Measurements from ENCODE around the gene RTN4RL2.

Gene RTN4RL2

GRCh38 chr11:57500926-57501325, 40.6 kb downstream of the RTN4RL2 start:
- no peak for DNase-seq (ENCODE audit: low read depth)

DNA sequence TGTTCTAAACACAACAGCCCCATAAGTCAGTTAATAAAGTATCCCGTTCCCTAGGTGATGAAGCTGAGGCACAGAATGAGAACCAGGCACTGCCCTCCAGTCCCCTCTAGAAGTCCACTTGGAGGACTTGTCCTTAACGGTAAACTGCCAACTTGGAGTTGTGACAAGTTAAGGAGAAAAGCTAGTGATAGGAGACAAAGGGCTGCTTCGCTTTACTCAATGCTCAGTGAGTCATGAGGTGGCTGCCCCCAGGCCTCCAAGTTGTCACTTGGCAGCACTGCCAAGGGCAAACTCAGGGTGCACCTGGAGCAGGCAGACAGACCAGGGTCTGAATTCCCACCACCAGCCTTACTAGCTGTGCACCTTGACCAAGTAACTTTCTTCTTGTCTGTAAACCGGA, 41.6 kb downstream of the RTN4RL2 start:
- no peak for DNase-seq (ENCODE audit: low read depth)

DNA sequence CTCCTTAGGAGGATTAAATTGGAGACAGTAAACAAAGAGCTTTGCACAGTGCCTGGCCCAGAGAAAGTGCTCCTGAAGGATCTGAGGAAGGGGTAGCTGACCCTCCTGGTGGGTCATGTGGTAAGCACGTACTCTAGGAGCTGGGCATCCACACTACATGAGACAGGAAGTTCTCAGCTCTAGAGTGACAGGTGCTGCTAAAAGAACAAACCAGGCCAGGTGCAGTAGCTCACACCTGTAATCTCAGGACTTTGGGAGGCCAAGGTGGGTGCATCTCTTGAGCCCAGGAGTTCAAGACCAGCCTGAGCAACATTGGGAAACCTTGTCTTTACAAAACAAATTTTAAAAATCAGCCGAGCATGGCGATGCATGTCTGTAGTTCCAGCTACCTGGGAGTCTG, 42.0 kb downstream of the RTN4RL2 start:
- DNase-seq (ENCODE audit: low read depth), result no peak

DNA sequence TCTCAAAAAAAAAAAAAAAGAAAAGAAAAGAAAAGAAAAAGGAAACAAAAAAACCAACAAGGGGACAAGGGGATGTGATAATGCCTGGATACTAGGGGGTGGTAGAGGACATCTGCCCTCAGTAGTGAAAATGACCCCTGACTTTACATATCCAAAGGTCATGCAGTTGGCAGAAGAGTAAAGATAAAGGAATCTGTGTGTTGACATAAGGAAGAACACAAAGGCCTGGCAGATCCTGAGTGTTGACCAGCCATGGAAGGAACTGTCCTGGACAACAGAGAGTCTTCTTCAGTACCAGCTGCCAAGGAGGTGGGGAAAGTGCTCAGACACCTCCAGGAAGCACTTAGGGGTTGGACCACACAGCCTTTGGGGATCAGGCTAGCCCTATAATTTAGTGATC, 42.5 kb downstream of the RTN4RL2 start:
- no peak for DNase-seq (ENCODE audit: low read depth)

- DNase-seq (ENCODE audit: low read depth), result no peak
These were observed 44.2 kb downstream of the RTN4RL2 start for GRCh38 chr11:57504511-57504910.

GRCh38 chr11:57506522-57506921, 46.2 kb downstream of the RTN4RL2 start:
- no peak for DNase-seq (ENCODE audit: low read depth)

GRCh38 chr11:57508341-57509170, 48.2 kb downstream of the RTN4RL2 start:
- DNase-seq (ENCODE audit: low read depth), result no peak

DNA sequence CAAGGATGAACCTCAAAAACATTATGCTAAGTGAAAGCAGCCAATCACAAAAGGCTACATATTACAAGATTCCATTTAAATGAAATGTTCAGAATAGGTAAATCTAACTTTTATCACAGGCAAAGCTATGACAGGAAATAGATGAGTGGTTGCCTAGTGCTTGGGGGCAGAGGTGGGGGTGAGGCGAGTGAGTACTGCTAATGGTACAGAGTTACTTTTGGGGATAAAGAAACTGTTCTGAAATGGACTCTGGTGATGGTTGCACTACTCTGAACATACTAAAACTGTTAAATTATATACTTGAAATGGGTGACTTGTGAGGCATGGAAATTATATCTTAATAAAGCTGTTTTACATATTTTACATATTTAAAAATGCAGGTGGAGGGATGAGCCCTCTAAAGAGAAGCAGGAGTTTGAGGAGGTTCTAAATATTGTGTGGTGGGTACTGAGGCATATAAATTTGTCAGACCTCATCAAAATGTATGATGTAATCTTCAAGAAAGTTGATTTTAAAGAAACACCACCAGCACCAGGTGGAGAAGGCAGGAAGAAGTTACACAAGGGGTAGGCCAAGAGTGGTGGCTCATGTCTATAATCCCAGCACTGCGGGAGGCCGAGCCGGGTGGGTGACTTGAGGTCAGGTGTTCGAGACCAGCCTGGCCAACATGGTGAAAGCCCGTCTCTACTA, 51.6 kb downstream of the RTN4RL2 start:
- no peak for DNase-seq (ENCODE audit: low read depth)

DNA sequence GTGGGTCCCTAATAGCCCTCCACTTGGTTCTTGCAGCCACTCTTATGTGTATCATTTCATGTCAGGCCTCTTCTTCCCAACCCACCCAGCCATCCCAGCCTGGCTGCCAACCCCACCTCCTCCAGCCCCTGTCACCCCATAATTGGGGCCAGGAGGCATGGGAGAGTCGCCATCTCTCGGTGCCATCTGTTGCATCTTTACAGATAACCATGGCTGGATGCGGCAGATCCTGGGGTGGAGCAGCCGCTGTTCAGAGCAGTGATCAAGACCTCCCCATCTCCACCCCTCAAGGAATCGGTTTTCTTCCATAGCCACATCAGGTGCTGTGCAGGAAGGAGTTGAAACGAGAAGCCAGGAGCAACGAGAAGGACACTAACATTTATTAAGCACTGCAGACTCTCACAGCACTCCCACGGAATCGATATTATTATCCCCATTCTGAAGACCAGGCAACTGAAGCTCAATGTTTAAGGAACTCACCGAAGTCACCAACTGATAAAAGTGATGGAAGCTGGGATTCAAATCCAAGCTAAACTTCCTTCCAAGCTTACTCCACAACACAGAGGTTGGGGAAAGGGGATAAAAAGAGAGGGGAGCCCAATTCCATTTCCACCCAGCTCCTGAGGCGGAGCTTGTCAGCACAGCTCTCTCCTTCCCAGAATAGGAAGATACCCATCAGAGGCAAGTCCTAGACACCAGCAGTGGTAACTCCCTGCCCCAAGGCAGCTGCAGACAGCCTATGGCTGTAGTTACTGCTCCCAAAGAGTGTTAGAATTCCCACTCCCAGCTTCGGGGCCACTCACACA, 52.5 kb downstream of the RTN4RL2 start:
- DNase-seq (ENCODE audit: low read depth), result no peak

DNA sequence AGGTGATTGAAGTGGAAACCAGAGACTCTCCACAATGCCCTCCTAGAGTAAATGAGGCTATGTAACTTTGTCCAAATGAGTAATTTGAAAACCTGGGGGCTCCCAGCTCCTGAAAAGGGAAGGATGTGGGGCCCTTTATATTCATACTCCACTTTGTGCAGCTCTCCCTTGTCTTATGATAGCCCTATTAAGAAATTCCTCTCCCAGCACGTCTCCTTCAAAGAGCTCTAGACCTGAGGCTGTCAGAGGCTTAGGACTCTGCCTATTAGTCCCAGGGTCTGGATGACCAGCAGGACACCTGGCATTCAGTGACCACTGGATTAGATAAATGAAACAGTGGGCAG, 53.1 kb downstream of the RTN4RL2 start:
- DNase-seq (ENCODE audit: low read depth), result no peak

- DNase-seq (ENCODE audit: low read depth), result no peak
These were observed 53.7 kb downstream of the RTN4RL2 start for GRCh38 chr11:57513911-57514537.

GRCh38 chr11:57514538-57515331, 54.4 kb downstream of the RTN4RL2 start:
- DNase-seq (ENCODE audit: low read depth), result no peak

GRCh38 chr11:57515332-57516060, 55.2 kb downstream of the RTN4RL2 start, which contains the start of gene SLC43A1:
Gene SLC43A1 (minus strand): TSS chr11:57515702. CDS start chr11:57514111, 1,591 bp downstream.
- no peak for DNase-seq (ENCODE audit: low read depth)

DNA sequence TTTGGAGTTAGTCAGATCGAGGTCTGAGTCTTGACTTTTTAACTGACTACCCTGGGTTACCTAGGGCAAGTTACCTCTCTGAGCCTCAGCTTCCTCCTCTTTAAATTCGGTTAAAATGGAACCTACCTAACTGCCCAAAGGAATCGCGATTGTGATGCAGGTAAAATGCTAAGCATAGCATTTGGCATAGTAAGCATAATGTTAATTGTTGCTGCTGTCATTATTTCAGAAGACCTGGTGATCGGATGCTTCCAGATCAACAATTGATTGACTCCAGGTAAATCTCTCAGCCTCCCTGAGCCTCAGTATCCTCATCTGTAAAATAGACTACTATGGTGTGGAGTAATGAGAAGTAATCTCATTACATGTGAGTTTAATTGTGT, 55.7 kb downstream of the RTN4RL2 start:
- DNase-seq (ENCODE audit: low read depth), result no peak

GRCh38 chr11:57521116-57521515, 60.8 kb downstream of the RTN4RL2 start:
- DNase-seq (ENCODE audit: low read depth), result no peak

- no peak for DNase-seq (ENCODE audit: low read depth)
These were observed 63.1 kb downstream of the RTN4RL2 start for GRCh38 chr11:57523419-57523818.
